Erythroblast (primary cell): ENCODE data around the gene SERPINB4.

Experiments used
- GATA1 ChIP-seq: IDR thresholded peaks from 2 replicates; pipeline ENCODE4 v1.6.1; 2011; ENCODE audit warnings: low read depth, mild to moderate bottlenecking, control low read depth, low read length, moderate library complexity
- POLR2A ChIP-seq: IDR thresholded peaks from 2 replicates; pipeline ENCODE4 v1.6.1; 2011; ENCODE audit warnings: mild to moderate bottlenecking, low read length

DNA sequence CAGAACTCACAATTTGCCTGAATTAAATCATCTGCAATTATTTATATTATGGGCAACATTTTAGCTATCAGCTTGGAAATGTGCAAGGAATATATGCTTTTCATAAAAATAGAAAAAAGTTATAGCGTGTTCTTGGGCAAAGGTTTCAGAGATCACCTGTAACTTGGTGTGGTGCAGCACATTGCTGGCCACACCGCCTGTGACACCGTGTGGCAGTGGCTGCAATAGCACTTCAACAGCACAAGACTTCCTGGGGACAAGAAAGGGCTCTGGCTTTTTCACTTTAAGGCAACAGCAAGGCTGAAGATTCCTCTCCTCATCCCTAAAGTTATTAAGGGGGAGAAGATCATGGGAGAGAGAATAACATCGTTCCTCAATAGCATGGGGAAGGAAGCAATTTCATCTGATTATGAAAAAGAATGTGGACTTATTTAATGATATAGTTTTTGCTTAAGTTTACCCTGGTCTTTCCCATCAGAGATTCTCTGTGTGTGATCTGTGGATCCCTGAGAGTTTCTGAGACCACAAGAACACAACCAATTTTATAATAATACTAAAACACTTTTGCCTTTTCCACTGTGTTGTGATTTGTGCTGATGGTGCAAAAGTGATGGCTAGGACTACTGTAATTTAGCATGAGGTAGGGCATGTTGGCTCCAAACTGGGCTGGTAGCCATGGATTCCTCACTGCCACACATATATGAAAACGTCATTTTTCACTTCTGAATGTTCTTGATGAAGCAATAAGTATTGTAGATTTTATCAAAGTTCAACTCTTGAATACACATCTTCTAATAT, 32.7 kb upstream of the SERPINB4 start:
- TF ChIP-seq POLR2A (no peak), GATA1 (no peak)
